HL-60 (cell line): ENCODE results near the gene KAT8.

Source experiments
- CTCF ChIP-seq: IDR thresholded peaks from one replicate; pipeline ENCODE4 v1.5.1; 2011; ENCODE audit warnings: low read length, control low read depth, inconsistent platforms; ENCODE audit not compliant: insufficient read depth
- POLR2AphosphoS5 ChIP-seq: IDR thresholded peaks from 2 replicates; pipeline ENCODE4 v1.6.1; 2012; ENCODE audit warnings: low read depth
- REST ChIP-seq: IDR thresholded peaks from 2 replicates; pipeline ENCODE4 v1.6.1; 2012; ENCODE audit warnings: low read depth; ENCODE audit not compliant: insufficient replicate concordance
- SPI1 ChIP-seq: IDR thresholded peaks from 2 replicates; pipeline ENCODE4 v1.6.1; 2012; ENCODE audit warnings: low read depth, mild to moderate bottlenecking, borderline replicate concordance

DNA sequence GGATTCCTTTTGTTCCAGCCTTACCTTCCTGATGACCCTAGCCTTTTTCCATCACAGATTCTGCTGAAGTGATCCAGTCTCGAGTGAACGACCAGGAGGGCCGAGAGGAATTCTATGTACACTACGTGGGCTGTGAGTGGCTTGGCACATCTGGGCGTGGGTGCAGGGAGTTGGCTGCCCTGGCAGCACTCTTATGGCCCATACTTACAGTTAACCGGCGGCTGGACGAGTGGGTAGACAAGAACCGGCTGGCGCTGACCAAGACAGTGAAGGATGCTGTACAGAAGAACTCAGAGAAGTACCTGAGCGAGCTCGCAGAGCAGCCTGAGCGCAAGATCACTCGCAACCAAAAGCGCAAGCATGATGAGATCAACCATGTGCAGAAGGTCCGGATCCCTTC is 2.7 kb downstream of the KAT8 start:
- no peak for TF ChIP-seq CTCF
- no peak for TF ChIP-seq POLR2AphosphoS5
- no peak for TF ChIP-seq SPI1
- TF ChIP-seq REST: no peak
